NCI-H2029 treated with DMSO at 0.1 percent for 48 hours (cell line): ENCODE results near the gene RWDD4.

Source experiments
- DNase-seq: peaks from one replicate; lab custom pipeline; 2025; lab: John Stamatoyannopoulos, UW

RWDD4 gene

DNA sequence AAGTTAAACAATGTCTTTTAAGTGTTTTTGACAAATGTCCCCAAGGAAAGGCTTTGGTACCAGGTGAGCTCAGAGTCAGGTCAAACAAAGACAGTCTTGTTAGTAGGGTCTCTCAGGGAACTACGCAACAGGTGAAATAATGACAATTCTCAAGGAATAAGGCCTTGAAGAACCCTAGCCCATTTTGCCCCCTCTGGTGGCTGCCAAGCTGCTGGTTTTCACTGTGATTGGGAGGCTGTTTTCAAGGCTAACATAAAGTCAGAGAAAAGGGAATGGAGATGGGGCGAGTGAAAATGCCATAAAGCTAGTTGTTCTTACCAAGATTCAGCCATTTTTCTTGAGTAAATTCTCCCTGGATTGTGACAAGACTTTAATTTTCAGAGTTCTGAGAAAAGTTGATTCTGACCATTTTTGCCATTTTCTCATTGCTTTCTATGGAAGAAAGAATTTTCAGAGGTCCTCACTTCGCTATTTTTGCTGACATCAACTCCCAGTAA is 58.7 kb downstream of the RWDD4 start:
- DNase-seq, result no peak

DNA sequence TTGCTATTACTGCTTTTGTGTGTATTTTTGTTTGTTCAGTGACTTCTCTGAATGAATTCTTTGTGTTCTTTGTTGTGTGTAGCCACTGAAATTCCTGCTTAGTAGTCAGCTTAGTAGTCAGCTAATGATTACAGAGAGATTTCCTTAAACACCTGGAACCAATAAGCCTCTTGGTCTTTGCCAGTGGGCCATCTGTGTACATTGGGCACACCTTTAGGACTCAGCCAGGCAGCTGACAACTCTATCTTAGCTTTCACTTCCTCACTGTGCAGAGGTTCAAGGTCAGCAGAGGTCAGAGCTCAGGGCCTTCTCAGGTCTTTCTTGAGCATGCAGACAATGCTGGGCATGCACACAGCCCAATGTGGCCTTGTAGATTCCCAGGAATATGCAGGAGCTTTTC is 59.3 kb downstream of the RWDD4 start:
- DNase-seq, result no peak

DNA sequence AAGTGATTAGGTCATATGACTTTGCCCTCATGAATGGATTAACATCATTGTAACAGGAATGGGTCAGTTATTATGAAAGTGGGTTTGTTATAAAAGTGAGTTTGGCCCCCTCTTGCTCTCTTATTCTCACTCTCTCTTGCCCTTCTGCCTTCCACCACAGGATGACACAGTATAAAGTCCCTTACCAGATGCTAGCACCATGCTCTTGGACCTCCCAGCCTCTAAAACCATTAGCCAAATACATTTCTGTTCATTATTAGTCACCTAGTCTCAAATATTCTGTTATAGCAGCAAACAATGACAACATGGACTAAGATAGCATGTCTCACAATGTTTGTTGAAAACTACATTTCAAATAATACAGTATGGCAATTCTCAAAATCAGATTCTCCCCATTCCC is 59.7 kb downstream of the RWDD4 start:
- no peak for DNase-seq

- DNase-seq, result no peak
Observed at GRCh38 chr4:183596067-183596757, 62.8 kb downstream of the RWDD4 start.

DNA sequence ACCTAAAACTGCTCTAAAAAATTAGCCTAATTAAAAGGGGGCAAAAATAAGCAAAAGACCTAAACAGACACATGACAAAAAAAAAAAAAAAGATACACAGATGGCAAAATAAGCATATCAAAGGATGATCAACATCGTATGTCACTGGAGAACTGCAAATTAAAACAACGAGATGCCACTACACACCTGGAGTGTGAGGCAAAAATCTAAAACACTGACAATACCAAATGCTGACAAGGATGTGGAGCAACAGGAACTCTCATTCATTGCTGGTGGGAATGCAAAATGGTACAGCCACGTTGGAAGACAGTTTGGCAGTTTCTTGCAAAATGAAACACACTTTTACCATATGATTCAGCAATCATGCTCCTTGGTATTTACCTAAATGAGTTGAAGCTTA is 64.2 kb downstream of the RWDD4 start:
- DNase-seq, result no peak

- DNase-seq, result no peak
Observed at GRCh38 chr4:183591301-183591700, 67.7 kb downstream of the RWDD4 start.
